Parathyroid adenoma (tissue), 2 donors: ENCODE results near the gene ARHGEF4.

Source experiments
- H2AFZ ChIP-seq: fragments of 300-600 bp; sonication (generic); one replicate; pipeline ENCODE4 v1.7.0; 2017; ENCODE audit warnings: antibody characterized with exemption, mild to moderate bottlenecking
- H3K27ac ChIP-seq: fragments of 300-600 bp; sonication (generic); one replicate; pipeline ENCODE4 v1.7.0; 2017
- H3K27me3 ChIP-seq: fragments of 300-600 bp; sonication (generic); one replicate; pipeline ENCODE4 v1.7.0; 2017; ENCODE audit warnings: low read length; ENCODE audit not compliant: control insufficient read depth, insufficient read depth
- H3K36me3 ChIP-seq: fragments of 300-600 bp; sonication (generic); one replicate; pipeline ENCODE4 v1.7.0; 2017; ENCODE audit warnings: low read length; ENCODE audit not compliant: control insufficient read depth, insufficient read depth
- H3K4me1 ChIP-seq: fragments of 300-600 bp; sonication (generic); one replicate; pipeline ENCODE4 v1.7.0; 2017; ENCODE audit warnings: control low read depth
- H3K4me2 ChIP-seq: fragments of 300-600 bp; sonication (generic); one replicate; pipeline ENCODE4 v1.7.0; 2017; ENCODE audit warnings: low read length
- H3K4me3 ChIP-seq: fragments of 300-600 bp; sonication (generic); one replicate; pipeline ENCODE4 v1.7.0; 2017; ENCODE audit warnings: low read depth, low read length
- H3K79me2 ChIP-seq: fragments of 300-600 bp; sonication (generic); one replicate; pipeline ENCODE4 v1.7.0; 2017; ENCODE audit warnings: control low read depth
- H3K9ac ChIP-seq: fragments of 300-600 bp; sonication (generic); one replicate; pipeline ENCODE4 v1.7.0; 2017; ENCODE audit warnings: mild to moderate bottlenecking
- H3K9me3 ChIP-seq: fragments of 300-600 bp; sonication (generic); one replicate; pipeline ENCODE4 v1.7.0; 2017; ENCODE audit warnings: low read length; ENCODE audit not compliant: control insufficient read depth
- TF ChIP-seq, protein P1 (sequence below): fragments of 300-600 bp; sonication (generic); IDR thresholded peaks from one replicate; pipeline ENCODE4 v1.7.0; 2017; ENCODE audit warnings: antibody characterized with exemption, mild to moderate bottlenecking
- donor health status: primary hyperparathyroidism.

The ARHGEF4 gene

DNA sequence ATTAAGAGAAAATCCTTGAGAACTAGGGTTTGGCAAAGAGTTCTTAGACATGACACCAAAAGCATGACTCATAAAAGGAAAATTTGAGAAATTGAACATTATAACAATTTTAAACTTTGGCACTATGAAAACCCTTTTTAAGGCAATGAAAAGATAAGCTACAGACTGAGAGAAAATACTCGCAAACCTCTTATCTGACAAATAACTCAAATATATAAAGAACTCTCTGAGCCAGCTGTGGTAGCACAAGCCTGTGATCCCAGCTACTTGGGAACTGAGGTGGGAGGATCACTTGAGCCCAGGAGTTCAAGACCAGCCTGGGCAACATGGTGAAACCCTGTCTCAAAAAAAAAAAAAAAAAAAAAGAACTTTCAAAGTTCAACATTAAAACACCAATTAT lies 186.0 kb downstream of the ARHGEF4 start:
- no peaks in the 10 kb centered on the region for H3K4me1 ChIP-seq

DNA sequence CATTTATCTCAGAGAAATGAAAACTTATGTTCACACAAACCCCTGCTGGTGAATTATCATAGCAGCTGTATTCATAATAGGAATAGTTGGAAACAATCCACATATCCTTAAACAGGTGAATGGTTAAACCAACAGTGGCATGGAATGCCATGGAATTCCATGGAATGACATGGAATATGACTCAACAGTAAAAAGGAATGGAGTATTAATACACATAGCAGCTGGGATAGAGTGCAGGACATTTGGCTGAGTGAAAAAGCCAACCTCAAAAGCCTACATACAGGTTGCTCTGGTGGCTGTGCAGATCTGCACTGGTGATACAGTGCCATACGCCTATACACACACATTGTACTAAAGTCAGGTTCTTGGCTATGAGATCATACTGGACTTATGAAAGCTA lies 187.0 kb downstream of the ARHGEF4 start:
- no peaks in the 10 kb centered on the region for H3K9me3 ChIP-seq
- H3K27ac ChIP-seq: no peak overlapping the region
- H3K27me3 ChIP-seq: no peaks in the 10 kb centered on the region
- H3K4me2 ChIP-seq: no peak overlapping the region
- TF ChIP-seq, protein P1, sequence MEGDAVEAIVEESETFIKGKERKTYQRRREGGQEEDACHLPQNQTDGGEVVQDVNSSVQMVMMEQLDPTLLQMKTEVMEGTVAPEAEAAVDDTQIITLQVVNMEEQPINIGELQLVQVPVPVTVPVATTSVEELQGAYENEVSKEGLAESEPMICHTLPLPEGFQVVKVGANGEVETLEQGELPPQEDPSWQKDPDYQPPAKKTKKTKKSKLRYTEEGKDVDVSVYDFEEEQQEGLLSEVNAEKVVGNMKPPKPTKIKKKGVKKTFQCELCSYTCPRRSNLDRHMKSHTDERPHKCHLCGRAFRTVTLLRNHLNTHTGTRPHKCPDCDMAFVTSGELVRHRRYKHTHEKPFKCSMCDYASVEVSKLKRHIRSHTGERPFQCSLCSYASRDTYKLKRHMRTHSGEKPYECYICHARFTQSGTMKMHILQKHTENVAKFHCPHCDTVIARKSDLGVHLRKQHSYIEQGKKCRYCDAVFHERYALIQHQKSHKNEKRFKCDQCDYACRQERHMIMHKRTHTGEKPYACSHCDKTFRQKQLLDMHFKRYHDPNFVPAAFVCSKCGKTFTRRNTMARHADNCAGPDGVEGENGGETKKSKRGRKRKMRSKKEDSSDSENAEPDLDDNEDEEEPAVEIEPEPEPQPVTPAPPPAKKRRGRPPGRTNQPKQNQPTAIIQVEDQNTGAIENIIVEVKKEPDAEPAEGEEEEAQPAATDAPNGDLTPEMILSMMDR: no peak
- H3K4me3 ChIP-seq: no peak overlapping the region
- H2AFZ ChIP-seq: no peak overlapping the region
- no peak overlapping the region for H3K9ac ChIP-seq
- no peaks in the 10 kb centered on the region for H3K36me3 ChIP-seq
- no peaks in the 10 kb centered on the region for H3K4me1 ChIP-seq
- H3K79me2 ChIP-seq: no peaks in the 10 kb centered on the region

More for the DNA sequence above, 186.0 kb downstream of the ARHGEF4 start:
- no peak overlapping the region for H3K4me3 ChIP-seq
- H3K36me3 ChIP-seq: no peaks in the 10 kb centered on the region
- TF ChIP-seq, protein P1: no peak
- H3K9me3 ChIP-seq: no peaks in the 10 kb centered on the region
- no peak overlapping the region for H3K9ac ChIP-seq
- no peaks in the 10 kb centered on the region for H3K79me2 ChIP-seq
- no peak overlapping the region for H3K4me2 ChIP-seq
- H3K27me3 ChIP-seq: no peaks in the 10 kb centered on the region
- H2AFZ ChIP-seq: no peak overlapping the region
- no peak overlapping the region for H3K27ac ChIP-seq

DNA sequence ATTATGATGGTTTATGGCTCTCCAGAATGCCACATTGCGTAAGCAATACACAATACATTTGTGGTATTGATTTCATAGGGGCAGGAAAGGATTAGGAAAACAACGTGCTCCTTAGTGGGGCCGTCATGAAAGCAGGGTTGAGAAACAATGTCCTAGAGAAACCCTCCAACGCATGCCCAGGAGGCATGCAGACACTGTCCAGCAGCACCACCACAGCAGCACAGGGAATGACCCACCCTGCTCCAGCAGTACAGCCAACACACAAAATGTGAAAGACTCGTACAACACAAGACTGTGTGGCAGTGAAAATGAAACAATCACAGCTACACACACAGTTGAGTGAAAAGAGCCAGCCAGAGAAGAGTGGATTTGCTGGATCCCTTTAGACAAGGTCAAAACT lies 190.2 kb downstream of the ARHGEF4 start:
- Histone ChIP-seq H3K27ac (no peak overlapping the region), H3K4me2 (no peak overlapping the region), H3K27me3 (no peaks in the 10 kb centered on the region), H3K4me1 (no peaks in the 10 kb centered on the region), H3K9me3 (no peaks in the 10 kb centered on the region), H3K36me3 (no peaks in the 10 kb centered on the region), H2AFZ (no peak overlapping the region), H3K4me3 (no peak overlapping the region), H3K79me2 (no peaks in the 10 kb centered on the region), H3K9ac (no peak overlapping the region)
- TF ChIP-seq, protein P1: no peak

DNA sequence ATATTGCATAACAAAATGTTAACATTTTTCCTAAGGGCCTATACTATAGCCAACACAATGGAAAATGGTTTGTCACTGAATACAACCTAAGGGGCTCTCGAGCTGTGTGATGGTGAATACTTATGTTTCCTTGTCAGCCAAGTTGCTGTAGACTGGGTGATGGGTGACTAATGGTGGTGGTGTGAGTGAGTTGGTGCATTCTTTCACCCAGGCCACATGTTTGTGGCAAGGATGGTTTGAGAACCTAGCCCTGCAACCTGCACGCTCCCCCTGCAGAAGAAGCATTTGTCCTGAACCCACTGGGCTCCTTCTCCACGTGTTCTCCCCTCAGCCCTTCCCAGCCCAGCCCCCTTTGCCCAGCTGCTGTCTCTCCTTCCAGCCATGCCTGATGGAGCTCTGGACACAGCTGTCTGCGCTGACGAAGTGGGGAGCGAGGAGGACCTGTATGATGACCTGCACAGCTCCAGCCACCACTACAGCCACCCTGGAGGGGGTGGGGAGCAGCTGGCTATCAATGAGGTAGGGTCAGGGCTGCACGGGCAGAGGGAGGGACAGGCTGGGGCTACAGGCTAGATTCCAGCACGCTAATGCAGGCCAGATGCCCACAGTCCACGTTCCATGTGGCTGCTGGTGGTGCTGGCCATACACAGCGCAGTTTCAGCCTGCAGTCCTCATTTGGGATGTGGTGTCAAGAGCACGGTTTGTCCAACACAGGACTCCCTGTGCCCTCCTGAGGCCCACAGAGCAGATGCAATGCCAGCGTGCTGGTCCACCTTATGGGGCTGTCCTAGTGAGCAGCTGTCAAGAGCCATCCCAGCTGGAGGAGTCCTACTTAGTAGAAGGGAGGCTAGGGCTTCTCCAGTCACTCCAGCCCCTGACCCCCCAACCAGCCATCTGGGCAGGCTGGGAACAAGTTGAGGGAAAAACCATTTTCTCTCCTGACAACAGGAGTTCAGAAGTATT lies 191.1 kb downstream of the ARHGEF4 start:
- H3K4me1 ChIP-seq: no peaks in the 10 kb centered on the region
- no peaks in the 10 kb centered on the region for H3K79me2 ChIP-seq
- no peak overlapping the region for H3K9ac ChIP-seq
- H3K27ac ChIP-seq: no peak overlapping the region
- H3K27me3 ChIP-seq: no peaks in the 10 kb centered on the region
- no peak overlapping the region for H3K4me3 ChIP-seq
- no peaks in the 10 kb centered on the region for H3K9me3 ChIP-seq
- H3K4me2 ChIP-seq: no peak overlapping the region
- no peak overlapping the region for H2AFZ ChIP-seq
- TF ChIP-seq, protein P1: no peak
- H3K36me3 ChIP-seq: no peaks in the 10 kb centered on the region
